GM19463 (cell line): ENCODE measurements around the gene PPP5C.

Experiments used
- ATAC-seq: cut with Tn5 transposase; IDR thresholded peaks from one replicate; pipeline ENCODE4 v1.9.1; 2021; ENCODE audit warnings: mild to moderate bottlenecking, moderate library complexity; ENCODE audit not compliant: unreplicated experiment

The PPP5C gene

DNA sequence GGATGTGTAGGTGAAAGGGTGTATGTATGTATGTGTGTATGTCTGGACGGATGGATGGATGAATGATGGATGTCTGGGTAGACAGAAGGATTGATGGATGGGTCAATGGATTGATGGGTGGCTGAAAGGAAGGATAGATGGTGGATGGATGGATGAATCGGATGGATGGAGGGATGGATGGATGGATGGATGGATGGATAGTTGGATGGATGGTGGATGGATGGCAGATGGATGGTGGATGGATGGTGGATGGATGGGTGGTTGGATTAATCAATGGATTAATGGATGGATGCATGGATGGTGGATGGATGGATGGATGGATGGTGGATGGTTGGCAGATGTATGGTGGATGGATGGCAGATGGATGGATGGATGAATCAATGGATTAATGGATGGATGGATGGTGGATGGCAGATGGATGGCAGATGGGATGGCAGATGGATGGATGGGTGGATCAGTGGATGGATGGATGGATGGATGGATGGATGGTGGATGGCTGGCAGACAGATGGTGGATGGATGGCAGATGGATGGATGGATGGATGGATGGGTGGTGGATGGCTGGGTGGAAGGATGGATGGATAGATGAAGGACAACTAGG is 16.5 kb upstream of the PPP5C start:
- no peak for ATAC-seq

DNA sequence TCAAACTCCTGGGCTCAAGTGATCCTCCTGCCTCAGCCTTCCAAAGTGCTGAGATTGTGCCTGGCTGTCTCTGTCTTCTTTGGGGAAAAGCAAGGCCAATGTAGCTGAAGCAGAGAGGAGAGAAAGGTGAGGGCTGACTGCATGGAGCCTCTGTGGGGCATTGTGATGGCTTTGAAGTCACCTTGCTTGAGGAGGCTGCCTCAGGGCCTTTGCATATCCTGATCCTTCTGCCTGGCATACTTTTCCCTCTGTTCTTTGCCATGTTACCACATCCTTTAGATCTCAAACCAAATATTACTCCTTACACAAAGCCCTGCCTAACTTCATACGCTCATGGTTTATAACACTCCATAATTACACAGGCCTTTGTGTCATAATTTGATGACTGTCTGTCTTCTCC is 9.4 kb upstream of the PPP5C start:
- ATAC-seq = no peak

DNA sequence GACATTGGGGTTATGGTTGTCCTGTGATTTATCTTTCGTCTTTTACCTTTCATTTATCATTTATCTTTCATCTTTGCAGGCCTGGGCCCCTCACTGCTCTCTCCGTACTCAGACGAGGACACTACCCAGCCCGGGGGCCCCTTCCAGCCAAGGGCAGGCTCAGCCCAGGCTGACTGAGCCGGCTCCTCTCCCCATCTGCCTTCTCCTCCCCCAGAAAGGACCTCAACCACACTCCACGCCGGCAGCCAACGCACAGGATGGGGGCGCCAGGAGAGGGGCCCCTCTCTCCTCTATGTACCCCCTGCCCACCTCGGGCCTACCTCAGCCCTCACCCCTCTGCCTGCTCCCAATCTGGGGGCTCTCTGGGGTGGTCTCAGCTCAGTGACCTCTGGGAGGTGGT is 7.4 kb upstream of the PPP5C start:
- ATAC-seq = no peak

DNA sequence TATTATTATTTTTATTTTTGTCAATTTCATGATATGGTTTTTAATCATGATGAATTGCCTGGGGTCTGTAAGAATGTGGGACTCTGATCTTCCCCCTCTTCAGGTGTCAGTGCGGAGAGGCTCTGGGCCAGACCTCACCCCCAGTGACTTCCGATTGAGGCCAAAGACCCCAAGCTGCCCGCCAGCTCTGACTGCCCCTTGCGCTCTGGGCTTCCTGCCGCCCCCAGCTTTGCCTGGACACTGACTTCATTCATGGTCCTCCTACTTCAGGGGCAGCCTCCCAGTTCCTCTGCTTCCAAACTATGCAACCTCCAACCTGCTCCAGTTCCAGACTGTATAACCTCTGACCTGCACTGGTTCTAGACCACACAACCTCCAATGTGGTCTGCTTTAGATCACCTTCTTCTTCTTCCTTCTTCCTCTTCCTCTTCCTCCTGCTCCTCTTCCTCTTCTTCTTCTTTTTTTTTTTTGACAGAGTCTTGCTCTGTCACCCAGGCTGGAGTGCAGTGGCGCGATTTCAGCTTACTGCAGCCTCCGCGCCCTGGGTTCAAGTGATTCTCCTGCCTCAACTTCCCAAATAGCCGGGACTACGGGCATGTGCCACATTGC is 6.7 kb upstream of the PPP5C start:
- no peak for ATAC-seq

DNA sequence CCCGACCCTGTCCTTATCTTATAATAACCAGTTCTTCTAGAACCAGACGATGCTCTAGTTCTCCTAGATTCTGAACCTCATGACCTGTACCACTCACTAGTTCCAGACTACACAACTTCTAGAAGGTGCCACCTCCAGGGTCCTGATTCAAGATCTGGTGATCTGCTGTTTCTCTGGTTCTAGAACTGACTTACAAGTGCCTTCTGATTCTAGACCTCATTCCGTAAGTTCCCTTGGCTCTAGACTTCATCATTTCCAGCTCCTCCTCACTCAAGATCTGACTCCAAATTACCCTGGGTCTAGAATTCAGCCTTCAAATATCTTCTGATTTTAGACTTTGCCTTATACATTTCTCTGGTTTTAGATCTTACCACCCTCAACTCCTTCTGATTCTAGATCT is 5.0 kb upstream of the PPP5C start:
- ATAC-seq = no peak

DNA sequence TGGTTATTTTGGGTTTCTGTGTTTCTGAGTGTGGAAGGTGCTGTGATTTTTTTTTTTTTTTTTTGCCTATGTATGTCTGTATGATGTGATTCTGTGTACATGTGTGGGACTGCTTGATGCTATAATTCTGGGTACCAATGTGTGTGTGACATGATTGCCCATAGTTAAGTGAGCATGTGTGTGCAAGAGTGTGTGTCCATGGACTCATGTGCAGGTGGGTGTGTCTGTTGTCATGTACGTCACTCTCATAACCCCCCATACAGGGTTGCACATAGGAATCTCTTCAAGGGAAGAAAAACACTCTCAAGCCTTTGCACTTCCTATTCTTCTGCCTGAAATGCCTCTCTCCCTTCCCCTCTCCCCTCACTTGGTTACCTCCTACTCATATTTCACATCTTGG is 2.5 kb upstream of the PPP5C start:
- no peak for ATAC-seq

DNA sequence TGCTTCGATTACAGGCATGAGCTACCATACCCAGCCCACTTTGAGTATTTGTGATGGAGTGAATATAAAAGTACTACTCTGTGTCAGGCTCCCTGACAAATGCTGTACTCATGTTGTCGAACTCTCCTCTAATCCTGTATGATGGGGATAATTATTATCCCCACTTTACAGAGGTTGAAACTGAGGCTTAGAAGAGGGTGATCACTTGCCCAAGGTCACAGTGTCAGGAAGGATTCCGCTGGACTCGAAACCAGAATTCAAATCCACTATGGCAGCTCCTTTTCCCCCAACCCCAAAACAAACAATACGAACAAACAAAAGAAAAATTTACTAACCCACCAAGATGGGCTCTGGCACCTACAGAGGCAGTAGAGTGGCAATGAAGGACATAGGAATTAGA is 1.7 kb upstream of the PPP5C start:
- ATAC-seq = no peak

DNA sequence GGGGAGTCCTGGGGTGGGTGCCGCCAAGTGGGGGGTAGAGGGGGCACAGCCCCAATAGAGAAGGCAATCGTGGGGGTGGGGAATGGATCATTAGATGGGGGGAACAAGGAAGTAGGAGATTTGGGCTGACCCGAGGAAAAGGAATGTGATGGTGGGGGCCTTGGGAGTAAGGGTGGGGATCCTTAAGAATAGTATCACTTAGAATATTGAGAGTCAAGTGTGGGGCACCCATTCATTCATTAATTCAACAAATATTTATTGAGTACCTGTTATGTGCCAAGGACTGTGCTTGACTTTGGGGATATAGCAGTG is 641 bp downstream of the PPP5C start:
- no peak for ATAC-seq

DNA sequence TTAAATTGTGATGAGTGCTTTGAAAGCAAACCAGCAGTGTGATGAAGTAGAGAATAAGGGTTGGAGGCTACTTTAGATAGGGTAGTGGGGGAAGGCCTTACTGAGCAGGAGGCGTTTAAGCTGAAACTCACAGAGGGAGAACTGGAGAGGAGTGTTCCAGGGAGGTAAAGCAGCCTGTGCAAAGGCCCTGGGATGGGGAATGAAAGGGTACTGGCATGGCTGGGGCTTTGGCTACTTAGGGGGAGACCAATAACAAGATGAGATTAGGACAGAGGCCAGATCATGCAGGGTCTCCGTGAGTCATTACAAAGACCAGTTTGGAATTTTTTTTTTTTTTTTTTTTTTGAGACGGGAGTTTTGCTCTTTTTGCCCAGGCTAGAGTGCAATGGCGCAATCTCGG is 1.1 kb downstream of the PPP5C start:
- no peak for ATAC-seq

DNA sequence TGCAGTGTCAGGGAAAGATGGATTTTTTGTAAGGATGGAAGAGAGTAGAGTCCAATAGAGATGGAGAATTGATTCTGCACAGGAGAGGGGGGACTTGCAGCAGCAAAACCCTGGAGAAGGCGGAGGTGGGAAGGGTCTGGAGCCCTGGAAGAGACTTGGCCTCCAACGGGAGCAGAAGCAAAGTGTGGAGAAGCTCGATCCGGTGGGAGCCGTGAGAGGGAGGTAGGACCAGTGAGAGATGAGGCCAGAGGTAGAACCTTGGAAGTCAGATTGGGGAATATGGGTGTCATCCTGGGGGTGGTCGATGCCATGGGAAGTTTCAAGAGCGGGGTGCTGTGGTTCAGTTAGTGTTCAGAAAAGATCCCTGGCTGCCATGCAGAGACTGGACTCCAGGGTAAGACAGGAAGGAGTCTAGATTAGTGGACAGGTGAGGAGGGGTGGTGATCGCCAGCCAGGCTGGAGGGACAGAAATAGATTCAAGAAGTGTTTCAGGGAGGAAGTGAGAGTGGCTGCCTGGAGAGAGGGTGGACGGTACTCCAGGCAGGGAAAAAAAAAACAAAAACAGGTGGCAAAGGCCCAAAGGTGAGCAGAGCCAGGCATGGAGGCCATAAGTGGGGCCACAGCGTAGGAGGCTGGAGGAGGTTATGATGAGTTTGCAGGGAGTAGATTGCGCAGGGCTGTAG is 2.6 kb downstream of the PPP5C start:
- no peak for ATAC-seq

DNA sequence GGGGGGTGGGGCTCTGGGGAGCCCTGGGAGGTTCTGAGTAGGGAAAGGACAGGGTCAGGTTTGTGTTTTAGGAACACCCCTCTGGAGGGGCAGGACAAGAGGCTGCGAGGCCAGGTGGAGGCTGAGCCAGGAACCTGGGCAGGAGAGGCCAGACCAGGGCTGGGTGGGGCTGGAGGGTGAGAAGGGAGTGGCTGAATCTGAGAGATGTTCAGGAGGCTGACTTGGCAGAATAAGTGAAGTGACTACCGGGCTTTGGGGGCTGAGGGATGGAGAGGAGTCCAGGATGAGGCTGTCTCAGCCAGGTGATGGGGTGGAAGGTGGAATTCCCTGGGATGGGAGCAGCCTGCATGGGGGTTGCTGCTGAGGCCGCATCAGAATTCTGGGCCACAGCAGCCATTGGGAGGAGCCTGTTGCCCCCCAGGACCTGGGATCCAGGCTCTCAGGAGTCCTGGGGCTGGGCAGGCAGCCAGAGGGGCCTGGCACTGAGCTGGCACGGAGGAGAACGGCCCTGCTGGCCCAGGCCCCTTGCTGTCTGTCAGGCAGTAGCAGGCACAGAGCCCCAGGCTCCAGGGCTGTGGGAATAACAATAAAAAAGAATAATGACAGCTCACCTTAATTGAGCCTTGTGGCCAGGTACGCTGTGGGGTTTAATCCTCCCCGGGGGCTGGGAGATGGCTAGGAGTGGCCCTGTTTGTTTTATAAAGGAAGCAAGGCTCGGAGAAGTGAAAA is 3.3 kb downstream of the PPP5C start:
- ATAC-seq = no peak

DNA sequence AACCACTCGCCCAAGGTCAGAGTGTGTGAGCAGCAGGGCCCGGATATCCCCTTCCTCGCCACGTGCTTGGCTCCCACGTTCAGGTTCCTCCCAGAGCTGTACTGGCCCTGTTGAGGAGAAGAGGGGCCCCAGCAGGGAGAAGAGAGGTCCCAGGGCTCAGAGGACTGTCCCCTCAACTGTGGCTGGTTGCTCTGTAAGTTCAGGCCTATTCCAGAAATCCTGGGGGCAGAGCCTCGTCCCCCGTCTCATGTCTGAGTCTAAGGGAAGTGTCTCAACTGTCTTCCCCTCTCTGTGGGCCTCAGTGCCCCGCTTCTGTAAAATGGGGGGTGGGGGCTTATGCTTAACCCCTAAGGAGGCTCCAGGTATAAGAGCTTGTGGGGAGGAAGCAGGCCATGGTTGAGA is 3.9 kb downstream of the PPP5C start:
- no peak for ATAC-seq

DNA sequence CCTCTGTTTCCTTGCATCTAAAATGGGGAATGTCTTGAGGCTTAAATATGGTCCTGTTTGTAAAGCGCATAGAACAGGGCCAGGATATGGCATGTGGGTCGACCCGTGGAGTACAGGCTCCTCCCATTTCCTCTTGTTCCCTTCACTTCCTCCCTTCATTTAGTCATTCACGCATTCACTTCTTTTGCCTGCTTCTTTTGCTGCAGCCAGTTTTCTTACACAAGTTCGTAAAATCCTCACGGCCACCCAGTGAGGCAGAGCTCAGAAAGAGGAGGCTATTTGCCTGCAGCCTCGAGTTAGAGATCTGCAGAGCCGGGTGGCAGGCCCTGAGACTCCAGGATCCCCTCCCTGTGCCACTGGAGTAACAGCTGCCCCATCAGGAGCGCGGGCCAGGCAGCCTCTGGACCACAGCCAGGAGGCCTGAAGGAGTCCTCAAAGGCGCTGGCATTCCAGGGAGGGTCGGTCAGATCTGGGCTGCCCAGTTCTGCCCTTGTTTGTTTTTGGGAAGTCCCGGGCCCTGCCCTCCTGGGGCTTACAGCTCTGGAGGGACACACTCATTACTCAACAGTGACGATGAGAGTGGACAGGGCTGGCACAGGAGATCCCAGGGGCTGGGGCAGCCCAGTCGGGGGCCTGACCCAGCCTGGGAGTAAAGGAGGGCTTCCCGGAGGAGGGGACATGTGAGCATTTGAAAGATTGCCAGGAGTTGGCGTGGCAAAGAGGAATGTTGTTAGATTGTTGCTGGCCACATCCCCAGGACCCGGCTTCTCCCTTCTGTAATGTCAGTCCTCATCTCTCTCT is 4.6 kb downstream of the PPP5C start:
- ATAC-seq = no peak

DNA sequence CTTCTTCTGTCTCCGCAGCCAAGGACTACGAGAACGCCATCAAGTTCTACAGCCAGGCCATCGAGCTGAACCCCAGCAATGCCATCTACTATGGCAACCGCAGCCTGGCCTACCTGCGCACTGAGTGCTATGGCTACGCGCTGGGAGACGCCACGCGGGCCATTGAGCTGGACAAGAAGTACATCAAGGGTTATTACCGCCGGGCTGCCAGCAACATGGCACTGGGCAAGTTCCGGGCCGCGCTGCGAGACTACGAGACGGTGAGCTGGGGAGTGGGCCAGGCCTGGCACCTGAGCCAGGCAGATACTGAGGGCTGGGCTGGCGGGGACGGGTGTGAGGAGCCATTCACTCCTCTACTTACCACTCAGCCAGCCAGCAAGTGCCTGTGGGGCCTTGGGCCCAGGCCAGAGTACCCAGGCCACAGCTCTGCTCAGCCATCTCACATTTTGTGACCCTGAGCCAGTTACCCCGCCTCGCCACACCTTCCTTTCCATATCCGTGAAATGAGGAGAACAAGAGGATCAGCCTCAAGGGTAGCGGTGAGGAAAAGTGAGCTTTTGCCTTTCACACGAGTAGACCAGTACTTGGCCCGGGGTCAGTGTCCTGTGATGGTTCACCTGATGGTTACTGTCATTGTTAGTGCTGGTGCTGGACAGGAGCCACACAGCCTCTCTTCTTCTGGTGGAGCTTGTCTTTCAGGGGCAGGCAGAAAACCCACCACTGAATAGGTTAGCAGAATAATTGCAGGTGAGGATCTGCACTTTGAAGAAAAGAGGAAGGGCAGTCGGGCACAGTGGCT is 7.0 kb downstream of the PPP5C start:
- no peak for ATAC-seq

DNA sequence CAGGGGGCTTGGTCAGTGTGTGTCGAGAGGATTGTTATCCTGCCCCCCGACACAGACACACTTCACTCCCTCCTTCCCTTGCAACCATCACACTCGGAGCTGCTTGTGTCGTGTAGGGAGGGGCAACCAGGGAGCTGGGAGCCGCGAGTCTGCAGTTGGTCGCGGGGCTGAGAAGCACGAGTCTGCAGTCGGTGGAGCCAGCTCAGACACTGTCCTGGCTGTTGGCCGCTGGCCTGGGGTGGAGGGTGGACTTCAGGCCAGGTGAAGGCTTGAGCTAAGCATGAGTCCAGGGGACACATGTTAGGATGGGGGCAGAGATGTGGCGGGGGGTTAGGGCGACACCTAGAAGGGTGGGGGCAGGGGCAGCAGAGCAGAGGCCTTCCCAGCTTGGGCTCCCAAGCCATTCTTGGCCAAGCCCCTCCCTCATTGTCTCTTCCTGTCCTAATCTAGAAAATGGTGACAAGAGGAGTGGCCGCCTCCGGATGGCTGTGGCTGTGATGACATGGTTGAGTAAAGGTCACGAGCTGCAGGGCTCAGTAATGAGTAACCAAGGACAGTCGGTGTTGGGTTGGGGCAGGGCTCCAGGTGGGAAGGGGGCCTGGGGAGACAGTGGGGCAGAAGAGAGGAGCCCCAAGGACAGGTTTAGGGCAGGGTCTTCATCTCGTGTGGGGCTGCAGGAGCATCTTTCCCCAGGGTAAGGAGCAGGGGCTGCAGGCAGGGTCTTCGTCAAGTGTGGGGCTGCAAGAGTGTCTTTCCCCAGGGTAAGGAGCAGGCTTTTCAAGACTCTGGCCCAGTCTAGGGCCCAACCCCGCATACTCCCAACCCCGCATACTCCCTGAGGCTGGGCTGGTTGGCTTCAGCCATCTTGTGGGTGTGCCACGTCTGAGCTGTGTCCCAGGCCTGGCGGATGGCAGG is 8.6 kb downstream of the PPP5C start:
- ATAC-seq = peak; percentile 48

DNA sequence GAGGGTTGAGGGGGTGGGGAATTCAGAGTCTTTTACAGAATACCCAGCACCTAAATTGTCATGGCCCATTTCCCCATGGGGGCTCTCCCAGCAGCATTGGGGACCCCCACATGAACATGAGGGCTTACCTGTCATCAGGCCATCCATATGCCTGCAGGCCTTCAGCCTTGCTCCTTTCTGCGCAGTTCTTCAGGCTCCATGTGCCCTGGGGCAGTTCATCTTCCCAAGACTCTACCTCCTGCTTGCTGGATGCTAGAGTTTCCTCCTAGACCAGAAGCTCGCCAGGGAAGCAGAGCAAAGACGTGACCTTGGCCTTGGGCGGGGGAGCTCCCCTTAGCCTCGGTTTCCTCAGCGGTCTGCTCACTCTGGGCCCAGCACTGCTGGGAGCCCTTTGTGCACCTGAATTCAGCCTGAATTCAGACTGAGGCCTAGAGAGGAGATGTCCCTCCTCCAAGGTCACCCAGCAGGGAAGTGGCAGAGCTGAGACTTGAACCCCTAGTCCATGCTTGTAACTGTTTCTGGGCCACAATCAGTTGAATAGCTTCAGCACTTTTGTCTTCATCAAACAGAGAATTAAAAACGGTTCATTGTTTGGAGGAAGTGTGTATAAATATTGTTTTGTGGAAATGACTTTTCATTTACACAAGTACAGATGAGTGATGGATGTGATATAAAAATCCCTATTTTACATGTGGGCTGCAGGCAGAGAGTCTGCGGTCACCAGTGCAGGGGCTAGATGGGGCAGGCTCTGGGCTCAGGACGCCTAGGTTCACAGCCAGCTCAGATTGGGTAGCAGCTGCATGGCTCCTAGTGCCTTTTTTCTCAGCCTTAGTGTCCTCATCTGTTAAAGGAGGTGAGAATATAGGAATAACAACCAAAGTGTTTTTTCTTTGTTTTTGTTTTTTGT is 9.5 kb downstream of the PPP5C start:
- ATAC-seq = no peak

DNA sequence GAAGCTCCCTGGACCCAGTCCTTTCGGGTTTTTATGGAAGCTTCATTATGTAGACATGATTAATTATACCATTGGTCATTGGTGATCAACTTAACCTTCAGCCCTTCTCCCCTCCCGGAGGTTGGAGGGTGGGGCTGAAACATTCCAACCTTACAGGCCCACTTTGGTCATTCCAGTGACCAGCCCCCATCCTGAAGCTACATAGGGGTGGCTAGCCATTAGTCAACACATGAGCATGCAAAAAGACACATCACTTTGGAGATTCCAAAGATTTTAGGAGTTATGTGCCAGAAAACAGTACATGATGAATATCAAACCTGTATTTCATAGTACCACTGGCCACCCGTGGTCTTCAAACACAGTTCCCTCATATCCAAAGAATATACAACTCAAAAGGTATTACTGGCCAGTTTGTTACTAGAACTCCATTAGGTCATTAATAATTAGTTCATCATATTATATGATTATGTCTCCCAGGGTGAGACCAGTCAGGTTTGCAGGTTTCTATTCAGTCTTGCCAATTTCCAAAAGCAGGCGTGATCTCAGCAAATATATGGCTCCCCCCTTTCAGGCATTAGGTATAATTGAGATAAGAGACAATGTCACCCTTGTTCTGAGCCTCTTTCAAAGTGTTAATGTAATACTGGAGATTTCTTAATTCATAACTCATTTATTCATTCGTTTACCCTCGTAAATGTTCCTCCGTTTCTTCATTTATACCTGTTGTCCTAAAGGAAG is 11.1 kb downstream of the PPP5C start:
- no peak for ATAC-seq

DNA sequence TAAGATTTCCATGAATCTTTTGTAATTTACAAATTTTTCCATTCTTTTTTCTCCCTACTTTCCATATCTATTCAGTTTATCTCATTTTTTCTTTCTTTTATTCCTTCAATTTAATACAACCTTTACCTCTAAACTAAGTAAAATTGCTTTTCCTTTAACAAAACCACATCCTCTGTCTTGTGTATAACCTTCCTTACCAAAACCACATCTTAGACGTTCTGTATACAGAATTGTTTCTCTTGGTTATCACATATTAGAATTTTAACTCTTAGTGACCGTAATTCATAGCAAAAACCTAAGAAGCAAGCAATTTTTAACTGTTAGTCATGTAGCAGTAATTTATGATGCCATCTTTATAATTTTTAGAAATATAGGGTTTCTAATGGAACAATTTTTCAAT is 15.0 kb downstream of the PPP5C start:
- no peak for ATAC-seq
